Stimulated activated CD8-positive, alpha-beta memory T cell treated with anti-CD3 and anti-CD28 coated beads, Interleukin-7, amount 100 ng/mL, for 48 hours (primary cell): ENCODE measurements around the gene GC.
"Not testable (repeated sequence)": the region's sequence is repeated elsewhere in the genome, so short reads cannot be mapped to it uniquely, and the experiment has no call there.

Experiments
- DNase-seq, 2 donors: peaks; one replicate each; pipeline ENCODE4 v3.0.0-alpha.2; 2020; ENCODE audit warnings: low read depth in 1 of 2; ENCODE audit errors: extremely low read depth in 1 of 2

Gene GC

DNA sequence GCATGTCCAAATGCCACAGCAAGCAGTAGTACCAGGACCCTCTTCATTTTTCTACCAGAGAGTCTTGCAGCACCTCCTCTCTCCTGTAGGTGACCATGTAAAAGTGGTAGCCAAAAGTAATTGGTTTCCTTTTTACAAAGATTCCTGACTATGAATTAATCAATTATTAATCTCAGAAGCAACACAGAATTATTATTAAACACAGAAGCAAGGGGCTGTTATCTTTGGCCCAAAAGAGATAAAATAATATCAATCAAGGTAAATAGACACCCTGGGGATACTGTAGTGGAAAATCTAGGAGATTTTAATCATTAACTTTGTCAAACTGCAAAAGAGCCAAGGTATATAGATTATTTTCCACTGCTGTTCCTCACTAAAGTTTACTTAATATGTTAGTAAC lies at the start of gene GC:
TSS of gene GC (minus strand) at position 108 of the 400 bp plus-strand sequence. CDS start at position 47, 61 bp downstream.
- no peak for DNase-seq

GRCh38 chr4:71833232-71833900 lies 49.5 kb upstream of the GC start:
- no peak for DNase-seq

- no peak for DNase-seq
These were observed 48.2 kb upstream of the GC start for GRCh38 chr4:71832049-71832448.

- no peak for DNase-seq
These were observed 46.8 kb upstream of the GC start for GRCh38 chr4:71830497-71831190.

- DNase-seq, result no peak
These were observed 44.6 kb upstream of the GC start for GRCh38 chr4:71828470-71828869.

GRCh38 chr4:71827826-71828225 lies 43.9 kb upstream of the GC start:
- DNase-seq, result no peak

GRCh38 chr4:71816676-71817303 lies 32.9 kb upstream of the GC start:
- no peak for DNase-seq

GRCh38 chr4:71814433-71814832 lies 30.6 kb upstream of the GC start:
- DNase-seq, result no peak

DNA sequence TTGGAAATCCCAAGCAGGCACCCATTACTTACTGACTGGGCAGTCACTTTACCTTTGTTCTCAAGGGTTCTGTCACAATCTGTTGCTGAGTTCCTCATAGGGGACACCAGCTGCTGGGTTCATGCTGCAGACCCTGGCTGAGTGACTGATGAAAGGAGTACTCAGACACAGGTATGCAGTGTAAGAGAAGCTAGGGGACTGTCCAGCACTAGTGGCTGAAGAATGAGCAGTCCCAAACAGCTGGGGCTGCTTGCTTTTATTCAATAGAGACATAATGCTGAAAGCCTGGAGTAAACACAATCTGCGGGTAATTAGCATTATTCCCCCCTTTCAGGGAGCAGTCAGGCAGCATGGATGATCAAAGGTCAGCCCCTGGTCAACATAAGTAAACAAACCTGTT lies 25.9 kb upstream of the GC start:
- not testable (repeated sequence) for DNase-seq

DNA sequence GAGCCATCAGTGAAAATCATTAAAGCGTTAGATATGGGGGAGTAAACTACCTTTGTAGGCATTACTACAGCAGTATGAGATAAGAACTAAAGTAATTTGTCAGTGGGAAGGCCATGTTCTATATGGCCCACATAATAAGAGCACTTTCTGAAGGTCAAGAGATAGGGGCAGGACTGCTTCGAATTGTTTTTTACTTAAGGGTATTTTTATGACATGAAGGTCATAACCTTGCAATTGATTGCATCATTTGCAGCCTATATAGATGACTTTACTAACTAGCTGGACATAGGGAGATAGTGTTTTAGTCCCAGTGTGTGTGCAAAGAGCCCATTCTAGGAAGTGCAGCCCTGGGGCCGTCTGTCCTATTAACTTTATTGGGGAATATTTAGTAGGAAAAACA lies 23.6 kb upstream of the GC start:
- DNase-seq, result no peak

GRCh38 chr4:71805230-71805629 lies 21.4 kb upstream of the GC start:
- DNase-seq, result not testable (repeated sequence)

- DNase-seq, result not testable (repeated sequence)
These were observed 20.3 kb upstream of the GC start for GRCh38 chr4:71804017-71804697.

DNA sequence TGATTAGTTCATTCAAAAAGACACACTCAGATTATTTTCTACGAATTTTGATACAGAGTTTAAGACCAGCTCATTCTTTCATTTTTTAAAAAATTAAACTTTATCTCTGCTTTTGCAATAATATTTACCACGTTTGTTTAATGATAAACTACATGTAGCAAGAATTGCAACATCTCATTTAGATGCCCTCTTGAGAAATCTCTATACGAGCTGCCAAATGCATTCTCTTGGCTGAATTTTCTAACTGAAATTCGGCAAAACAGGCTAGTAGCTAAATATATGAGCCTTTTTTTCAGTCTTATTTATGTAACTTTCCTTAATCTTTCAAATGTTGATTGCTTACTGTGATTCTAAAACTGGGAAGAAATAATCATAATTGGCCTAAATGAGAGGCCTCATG lies 2.1 kb upstream of the GC start:
- DNase-seq, result no peak

DNA sequence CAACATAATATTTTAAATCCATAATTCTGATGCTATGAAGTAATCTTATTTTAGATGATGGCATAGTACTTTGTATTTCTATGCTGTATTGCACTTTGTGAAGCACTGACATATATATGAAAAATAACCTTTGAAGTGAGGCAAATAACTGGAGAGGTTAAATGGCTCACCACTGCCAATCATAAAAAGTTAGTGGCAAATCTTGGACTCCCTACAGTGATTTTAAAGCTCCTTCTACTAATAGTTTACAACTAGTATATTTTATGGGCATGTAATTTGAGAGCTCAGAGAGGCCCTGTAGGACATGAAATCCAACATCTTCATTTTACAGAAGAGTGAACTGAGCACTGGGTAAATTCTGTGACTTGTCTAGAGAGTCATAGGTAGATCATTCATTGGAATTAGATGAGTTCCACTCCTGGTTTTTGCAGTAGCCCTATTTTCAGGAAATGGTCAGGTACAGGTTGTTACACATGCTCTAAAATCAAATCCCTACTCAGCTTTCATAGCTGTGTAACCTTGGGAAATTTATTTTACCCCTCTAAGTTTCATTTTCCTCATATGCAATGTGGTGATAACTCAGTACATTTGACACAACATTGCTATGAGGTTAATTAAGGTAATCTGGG lies 804 bp upstream of the GC start:
- no peak for DNase-seq

- no peak for DNase-seq
These were observed 6.0 kb downstream of the GC start for GRCh38 chr4:71777891-71778290.

- DNase-seq, result no peak
These were observed 8.4 kb downstream of the GC start for GRCh38 chr4:71775449-71775848.

DNA sequence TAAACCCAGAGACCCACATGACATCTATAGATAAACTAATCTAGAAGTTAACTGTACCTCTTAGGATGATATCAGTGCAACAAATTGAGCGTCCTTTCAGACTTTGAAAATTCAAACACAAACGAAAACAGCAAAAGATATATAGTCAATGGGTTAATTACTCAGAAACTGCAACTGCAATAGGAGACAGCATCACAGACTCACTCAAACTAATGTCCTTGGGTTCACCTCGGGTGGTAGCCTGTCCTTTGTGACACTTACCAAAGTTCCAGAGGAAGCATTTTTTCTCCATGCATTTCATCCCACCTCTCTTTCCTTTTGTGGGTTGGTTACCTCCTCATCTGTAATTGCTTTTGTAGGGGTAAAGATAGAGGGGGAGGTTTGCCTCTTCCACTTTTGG lies 9.7 kb downstream of the GC start:
- DNase-seq, result no peak

GRCh38 chr4:71773004-71773403 lies 10.9 kb downstream of the GC start:
- DNase-seq, result no peak

- DNase-seq, result no peak
These were observed 11.3 kb downstream of the GC start for GRCh38 chr4:71772592-71772991.

DNA sequence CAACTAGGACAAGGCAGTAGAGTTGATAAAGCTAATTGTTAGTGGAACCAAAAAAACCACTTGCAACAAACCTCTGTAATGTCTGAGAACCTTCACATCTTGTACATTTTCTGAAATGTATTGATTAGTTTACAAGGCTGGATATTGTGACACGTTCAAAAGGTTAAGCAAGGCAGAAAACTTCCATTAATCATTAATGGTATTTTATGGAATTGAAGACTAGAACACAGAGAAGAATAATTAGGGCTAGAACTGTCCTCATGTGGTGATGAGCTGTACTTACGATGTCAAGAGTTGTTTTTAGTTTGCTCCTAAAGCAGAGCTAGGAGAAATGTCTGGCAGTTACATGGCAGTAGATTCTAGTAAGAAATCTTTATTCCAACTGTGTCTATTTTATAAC lies 12.3 kb downstream of the GC start:
- no peak for DNase-seq

GRCh38 chr4:71769434-71769833 lies 14.4 kb downstream of the GC start:
- no peak for DNase-seq
